Measurements from ENCODE around the gene TRPM3. TPM values are rescaled to one million over a fixed set of nuclear protein-coding genes. Genes with fewer than 3 reads are reported as not detected.

Gene TRPM3
- total and polyA plus RNA-seq, 4 donors: 0.07 to 0.89 (median 0.67) TPM

- TF ChIP-seq CTCF (IDR thresholded peaks at IDR 0.05; ENCODE audit: low read depth, low read length, missing input control): no peak
- TF ChIP-seq RAD21 (IDR thresholded peaks at IDR 0.05): no peak
- TF ChIP-seq HNF4G (IDR thresholded peaks at IDR 0.05): no peak
Observed at GRCh38 chr9:70986984-70987383, 134.4 kb downstream of the TRPM3 start (continued).

- TF ChIP-seq RXRA (IDR thresholded peaks at IDR 0.05): no peak
- TF ChIP-seq FOXA1 (IDR thresholded peaks at IDR 0.05): no peak
- TF ChIP-seq SP1 (IDR thresholded peaks at IDR 0.05): no peak
- no peak for TF ChIP-seq NR2F2 (IDR thresholded peaks at IDR 0.05)
- Histone ChIP-seq H3K4me3 (ENCODE audit: low read depth in 1 of 3, low read length in 3 of 3) (no peak overlapping the region), H3K27ac (ENCODE audit: low read depth in 1 of 2, low read length in 2 of 2) (no peak overlapping the region), H3K27me3 (ENCODE audit: control insufficient read depth in 4 of 4, insufficient read depth in 4 of 4, low read length in 3 of 4) (no peaks in the 10 kb centered on the region), H3K9me3 (ENCODE audit: control insufficient read depth in 4 of 4, low read length in 3 of 4) (no peaks in the 10 kb centered on the region), H3K36me3 (ENCODE audit: control insufficient read depth in 4 of 4, insufficient read depth in 3 of 4, low read depth in 1 of 4, low read length in 3 of 4) (no peaks in the 10 kb centered on the region), H3K4me1 (ENCODE audit: control insufficient read depth in 4 of 4, insufficient read depth in 4 of 4, low read length in 3 of 4) (no peaks in the 10 kb centered on the region), H3K9ac (ENCODE audit: low read depth in 1 of 2, low read length in 2 of 2) (no peak overlapping the region)
- 25% methylated on average over 1 of the region's 1 CpG for WGBS
- DNase-seq (ENCODE audit: low spot score): no peak
Observed at GRCh38 chr9:70983723-70984295, 137.6 kb downstream of the TRPM3 start.

GRCh38 chr9:70981312-70981711 is 140.1 kb downstream of the TRPM3 start:
- H3K9ac ChIP-seq (ENCODE audit: low read depth in 1 of 2, low read length in 2 of 2): no peak overlapping the region

More at GRCh38 chr9:70981312-70981711, 140.1 kb downstream of the TRPM3 start:
- TF ChIP-seq REST (IDR thresholded peaks at IDR 0.05) (no peak), GABPA (IDR thresholded peaks at IDR 0.05 in 1 of 2, conservative IDR thresholded peaks at IDR 0.05 in 1 of 2) (no peak), YY1 (IDR thresholded peaks at IDR 0.05) (no peak), RXRA (IDR thresholded peaks at IDR 0.05) (no peak)
- no peak for DNase-seq (ENCODE audit: low spot score)
- Histone ChIP-seq H3K27me3 (ENCODE audit: control insufficient read depth in 4 of 4, insufficient read depth in 4 of 4, low read length in 3 of 4) (no peaks in the 10 kb centered on the region), H3K4me3 (ENCODE audit: low read depth in 1 of 3, low read length in 3 of 3) (no peak overlapping the region), H3K27ac (ENCODE audit: low read depth in 1 of 2, low read length in 2 of 2) (no peak overlapping the region), H3K36me3 (ENCODE audit: control insufficient read depth in 4 of 4, insufficient read depth in 3 of 4, low read depth in 1 of 4, low read length in 3 of 4) (no peaks in the 10 kb centered on the region), H3K4me1 (ENCODE audit: control insufficient read depth in 4 of 4, insufficient read depth in 4 of 4, low read length in 3 of 4) (no peaks in the 10 kb centered on the region), H3K9me3 (ENCODE audit: control insufficient read depth in 4 of 4, low read length in 3 of 4) (no peaks in the 10 kb centered on the region)
- WGBS: 78% methylated on average over 1 of the region's 1 CpG

All from liver (tissue), 9 donors.